GM21423 (cell line): ENCODE measurements around the gene TMED9.
"Not testable (repeated sequence)": the region's sequence is repeated elsewhere in the genome, so short reads cannot be mapped to it uniquely, and the experiment has no call there.

ENCODE experiments used
- ATAC-seq: cut with Tn5 transposase; IDR thresholded peaks from one replicate; pipeline ENCODE4 v1.9.1; 2021; ENCODE audit warnings: mild to moderate bottlenecking, moderate library complexity; ENCODE audit not compliant: unreplicated experiment

Gene TMED9

DNA sequence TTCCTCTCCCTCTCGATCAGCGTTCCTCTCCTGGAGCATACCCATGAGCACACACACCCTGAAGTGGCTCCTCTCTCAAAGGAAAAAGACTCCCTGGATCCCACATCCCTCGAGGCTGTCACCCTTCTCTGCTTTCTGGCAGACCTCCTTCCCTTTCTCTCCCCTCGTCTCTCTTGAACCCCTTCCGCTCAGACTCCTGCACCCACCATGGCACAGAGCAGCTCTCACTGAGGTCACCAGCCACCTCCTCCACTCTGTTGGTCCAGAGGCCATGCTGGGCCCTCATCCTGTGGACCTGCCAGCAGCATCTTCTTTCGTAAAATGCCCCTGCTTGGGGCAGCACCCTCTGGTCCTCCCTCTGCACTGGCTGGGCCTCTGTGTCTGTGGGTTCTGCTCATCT, 13.7 kb downstream of the TMED9 start:
- no peak for ATAC-seq

DNA sequence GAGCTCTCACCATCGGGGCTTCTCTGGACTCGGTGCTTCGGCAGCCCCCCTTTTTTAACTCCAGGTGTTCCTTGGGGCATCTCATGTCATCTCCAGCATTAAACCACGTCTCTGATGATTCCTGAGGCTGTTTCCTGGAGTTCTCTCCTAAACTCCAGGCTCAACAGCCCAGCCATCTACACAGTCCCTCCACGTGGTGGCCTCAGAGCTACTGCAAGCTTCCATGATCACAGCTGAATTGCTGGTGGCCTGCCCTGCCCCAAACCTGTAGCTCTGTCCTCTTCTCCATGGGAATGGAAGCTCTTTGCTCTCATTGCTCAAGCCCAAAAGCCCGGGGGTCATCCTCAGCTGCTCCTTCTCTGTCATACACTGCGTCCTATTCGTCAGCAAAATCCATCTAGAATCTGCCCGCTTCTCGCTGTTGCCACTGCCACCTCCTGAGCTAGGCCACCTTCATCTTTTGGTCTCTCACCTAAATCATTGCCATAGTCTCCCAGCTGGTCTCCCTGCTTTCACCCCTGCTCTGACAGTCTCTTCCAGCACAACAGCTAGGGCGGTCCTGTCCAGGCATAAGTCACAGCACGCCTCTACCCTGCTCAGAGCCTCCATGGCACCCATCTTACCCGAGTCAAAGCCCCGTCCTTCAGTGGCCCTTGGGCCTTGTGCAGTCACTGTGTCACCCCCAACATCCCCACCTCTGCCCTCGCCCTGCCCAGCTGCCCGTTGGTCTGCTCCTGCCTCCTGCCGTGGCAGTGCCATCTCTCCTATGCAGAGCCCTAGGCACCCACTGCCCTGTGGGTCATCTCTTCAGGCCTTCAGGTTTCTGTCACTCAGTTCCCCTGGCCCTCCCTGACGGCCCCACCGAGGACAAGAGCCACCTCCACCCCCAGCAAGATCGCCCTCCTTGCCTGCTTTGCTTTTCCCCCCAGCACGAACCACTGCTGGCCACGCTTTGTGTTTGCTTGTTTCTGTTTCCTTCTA, 14.4 kb downstream of the TMED9 start:
- ATAC-seq: no peak

- ATAC-seq: no peak
Observed at GRCh38 chr5:177607115-177607451, 15.1 kb downstream of the TMED9 start.

- ATAC-seq: no peak
Observed at GRCh38 chr5:177607452-177608192, 15.6 kb downstream of the TMED9 start.

DNA sequence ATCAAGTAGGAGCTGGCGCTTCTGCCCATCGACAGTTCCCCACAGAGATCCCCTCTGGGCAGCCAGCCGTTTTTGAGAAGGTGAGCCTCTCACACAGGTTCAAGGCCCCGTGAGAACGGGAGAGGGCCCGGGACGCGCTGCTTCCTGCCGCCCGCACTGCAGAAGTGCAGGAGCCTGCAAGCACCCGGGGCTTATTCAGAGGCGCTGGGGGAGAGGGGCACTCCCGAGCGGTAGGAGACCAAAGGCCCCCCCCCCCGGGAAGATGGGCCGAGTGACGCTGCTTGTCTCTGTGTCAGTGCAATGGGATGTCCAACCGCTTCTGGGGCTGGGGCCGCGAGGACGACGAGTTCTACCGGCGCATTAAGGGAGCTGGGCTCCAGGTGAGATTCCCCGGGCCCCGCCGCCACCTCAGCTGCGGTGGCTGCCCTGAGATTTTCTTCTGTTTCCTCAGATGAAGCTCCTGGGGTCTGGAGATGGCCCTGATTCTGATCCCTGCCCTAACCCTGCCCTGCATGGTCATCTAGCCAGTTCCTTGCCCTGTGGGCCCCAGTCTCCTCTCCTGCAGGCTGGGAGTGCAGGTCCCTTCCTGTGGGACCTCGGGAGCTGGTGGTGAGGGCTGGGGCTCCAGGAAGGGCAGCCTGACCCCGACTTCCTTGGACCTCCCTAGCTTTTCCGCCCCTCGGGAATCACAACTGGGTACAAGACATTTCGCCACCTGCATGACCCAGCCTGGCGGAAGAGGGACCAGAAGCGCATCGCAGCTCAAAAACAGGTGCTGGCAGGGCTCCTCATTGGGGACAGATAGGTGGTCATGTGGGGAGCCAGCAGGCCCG, 16.5 kb downstream of the TMED9 start:
- no peak for ATAC-seq

- no peak for ATAC-seq
Observed at GRCh38 chr5:177609076-177610059, 17.4 kb downstream of the TMED9 start.

DNA sequence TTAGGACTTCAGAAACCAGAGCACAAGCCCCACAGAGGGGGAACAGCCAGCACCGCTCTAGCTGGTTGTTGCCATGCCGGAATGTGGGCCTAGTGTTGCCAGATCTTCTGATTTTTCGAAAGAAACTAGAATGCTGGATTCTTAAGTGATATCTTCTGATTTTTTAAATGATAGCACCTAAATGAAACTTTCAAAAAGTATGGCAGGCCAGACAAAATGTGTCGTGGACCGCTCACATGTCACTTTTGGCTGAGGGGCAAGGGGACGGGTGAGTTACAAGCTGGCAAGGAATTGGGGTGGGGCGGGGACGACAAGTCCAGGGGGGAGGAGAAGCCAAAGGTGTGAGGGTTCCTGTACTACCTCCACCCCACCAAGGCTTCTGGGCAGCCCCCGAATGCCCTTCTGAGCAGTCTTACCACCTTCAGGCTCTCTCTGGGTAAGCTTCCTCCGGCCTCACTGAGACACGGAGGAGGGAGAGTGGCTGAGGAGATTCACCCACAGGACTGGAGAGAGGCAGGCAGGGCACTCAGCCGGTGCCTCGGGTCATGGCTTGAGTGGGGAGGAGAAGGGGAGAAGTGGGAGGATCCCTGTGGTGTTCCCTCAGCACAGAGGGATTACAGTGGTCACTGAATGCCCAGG, 18.2 kb downstream of the TMED9 start:
- no peak for ATAC-seq

DNA sequence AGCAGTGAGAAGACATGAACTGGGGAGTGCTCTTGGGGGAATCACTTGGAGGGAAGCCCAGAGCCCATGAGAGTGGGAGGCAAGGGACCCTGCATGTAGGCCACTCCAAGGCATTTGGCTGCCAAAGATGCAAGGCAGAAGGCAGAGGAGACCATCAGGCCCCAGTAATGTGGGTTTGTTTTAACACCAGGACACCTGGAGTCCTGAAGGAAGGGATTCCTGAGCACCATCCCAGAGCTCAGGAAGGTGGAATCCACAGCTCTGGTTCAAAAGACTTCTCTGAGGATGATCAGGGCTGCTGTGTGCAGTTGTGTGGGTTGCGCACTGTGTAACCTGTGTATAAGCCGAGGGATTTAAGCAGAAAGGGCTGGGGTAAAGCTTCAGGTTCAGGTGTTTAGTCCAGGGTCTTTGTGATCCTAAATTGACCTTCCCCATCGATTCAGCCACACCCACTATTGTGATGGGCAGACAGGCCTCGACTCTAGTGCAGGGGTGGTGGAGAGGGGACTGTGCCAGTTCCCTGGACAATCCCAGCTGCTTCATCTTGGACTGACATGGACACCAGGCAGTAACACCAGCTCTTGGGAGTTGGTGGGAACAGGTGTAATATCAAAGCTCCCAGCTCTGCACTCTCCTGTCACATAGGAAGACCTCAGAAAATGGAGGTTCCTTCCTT, 18.9 kb downstream of the TMED9 start:
- no peak for ATAC-seq

- ATAC-seq: no peak
Observed at GRCh38 chr5:177611446-177612214, 19.6 kb downstream of the TMED9 start.

DNA sequence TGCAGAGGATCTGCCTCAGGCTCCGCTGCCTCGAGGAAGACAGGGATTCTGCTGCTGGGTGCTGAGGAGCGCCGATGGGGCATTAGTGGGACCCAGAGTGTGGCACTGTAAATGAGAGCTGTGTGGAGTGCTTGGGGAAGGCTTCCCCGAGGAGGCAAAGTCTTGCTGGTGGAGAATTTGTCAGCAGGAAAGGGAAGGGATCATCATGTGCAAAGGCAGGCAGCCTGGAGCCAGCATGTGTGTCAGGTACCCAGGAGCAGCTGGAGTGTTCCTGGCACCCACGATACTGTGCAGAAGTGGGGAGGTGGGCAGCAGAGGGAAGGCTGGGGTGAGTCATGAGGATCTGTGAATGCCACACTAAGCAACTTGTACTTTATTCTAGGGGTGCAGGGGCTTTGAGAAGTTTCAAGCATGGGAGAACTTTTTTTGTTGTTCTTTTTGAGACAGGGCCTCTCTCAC, 20.2 kb downstream of the TMED9 start:
- no peak for ATAC-seq

DNA sequence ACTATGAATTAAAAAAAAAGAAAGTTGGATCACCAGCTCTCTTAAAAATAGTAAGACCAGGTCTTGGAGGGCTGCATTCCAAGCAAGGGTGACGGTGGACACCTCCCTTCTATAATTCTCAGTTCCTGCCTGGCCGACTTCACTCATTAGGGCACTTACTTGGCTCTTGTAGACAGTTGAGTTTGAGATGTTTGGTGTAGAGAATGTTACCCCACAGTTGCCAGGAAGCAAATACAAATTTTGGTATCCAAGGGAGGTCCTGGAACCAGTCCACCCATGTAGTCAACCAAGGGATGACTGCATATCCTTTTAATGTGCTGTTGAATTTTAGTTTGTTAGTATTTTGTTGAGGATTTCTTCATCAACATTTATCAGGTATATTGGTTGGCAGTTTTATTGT, 28.6 kb downstream of the TMED9 start:
- no peak for ATAC-seq

- not testable (repeated sequence) for ATAC-seq
Observed at GRCh38 chr5:177624172-177624571, 32.2 kb downstream of the TMED9 start.

DNA sequence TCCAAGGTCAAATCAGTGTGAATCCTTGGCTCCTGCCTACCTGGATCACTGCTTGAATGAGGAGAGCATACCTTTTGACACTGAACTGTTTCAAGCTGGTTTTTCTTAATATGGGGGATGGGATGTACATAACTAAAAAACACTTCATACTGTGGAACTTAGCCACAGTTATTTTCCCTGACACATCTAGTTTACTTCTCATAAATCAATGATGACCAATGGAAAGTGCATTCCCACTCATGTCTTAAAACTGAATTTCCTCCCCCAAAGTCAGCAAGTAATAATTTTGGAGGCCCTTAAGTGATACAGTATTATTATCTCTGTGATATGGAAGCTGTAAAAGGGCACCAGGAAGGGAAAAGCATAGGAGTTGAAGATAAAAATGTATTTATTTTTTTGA, 38.2 kb downstream of the TMED9 start:
- not testable (repeated sequence) for ATAC-seq

GRCh38 chr5:177634912-177635311, 42.9 kb downstream of the TMED9 start:
- not testable (repeated sequence) for ATAC-seq

GRCh38 chr5:177645462-177645861, 53.5 kb downstream of the TMED9 start:
- ATAC-seq: not testable (repeated sequence)
